Central memory CD8-positive, alpha-beta T cell (primary cell): ENCODE results near the gene CARD6.
"Not testable (repeated sequence)": the region's sequence is repeated elsewhere in the genome, so short reads cannot be mapped to it uniquely, and the experiment has no call there.

ENCODE experiments used
- ATAC-seq: fragments of 150-1000 bp; cut with Tn5 transposase; replicated peaks from 2 replicates; pipeline ENCODE4 v1.10.0; 2022; ENCODE audit warnings: mild to moderate bottlenecking, moderate FRiP score, moderate number of reproducible peaks; ENCODE audit not compliant: poor library complexity, severe bottlenecking; ENCODE audit errors: extremely low read depth
- DNase-seq, 2 donors: peaks; one replicate each; pipeline ENCODE4 v3.0.0; 2021; ENCODE audit warnings: low spot score in 2 of 2
- H3K27ac Mint-ChIP-seq: one replicate; pipeline ENCODE4 v1.8.0; 2022; ENCODE audit warnings: low read depth, mild to moderate bottlenecking, moderate library complexity, mixed read lengths
- H3K27me3 Mint-ChIP-seq: one replicate; pipeline ENCODE4 v1.8.0; 2022; ENCODE audit warnings: mixed read lengths
- H3K36me3 Mint-ChIP-seq: one replicate; pipeline ENCODE4 v1.8.0; 2022; ENCODE audit warnings: mild to moderate bottlenecking, moderate library complexity, mixed read lengths; ENCODE audit not compliant: insufficient read depth
- H3K4me1 Mint-ChIP-seq: one replicate; pipeline ENCODE4 v1.8.0; 2022; ENCODE audit warnings: mixed read lengths
- H3K4me3 Mint-ChIP-seq: one replicate; pipeline ENCODE4 v1.8.0; 2022; ENCODE audit warnings: mild to moderate bottlenecking, moderate library complexity, mixed read lengths
- H3K9me3 Mint-ChIP-seq: one replicate; pipeline ENCODE4 v1.8.0; 2022; ENCODE audit warnings: mixed read lengths

The CARD6 gene

GRCh38 chr5:40865004-40865403 lies 23.8 kb downstream of the CARD6 start:
- not testable (repeated sequence) for H3K27me3 Mint-ChIP-seq, H3K4me3 Mint-ChIP-seq, H3K9me3 Mint-ChIP-seq, H3K4me1 Mint-ChIP-seq, H3K27ac Mint-ChIP-seq, DNase-seq, H3K36me3 Mint-ChIP-seq, ATAC-seq

GRCh38 chr5:40866844-40867243 lies 25.7 kb downstream of the CARD6 start:
- DNase-seq (no peak), ATAC-seq (no peak)
- Mint-ChIP-seq H3K4me1 (no peaks in the 10 kb centered on the region), H3K27ac (no peak overlapping the region), H3K27me3 (peaks cover 4% of the 10 kb centered on the region), H3K9me3 (peaks cover 6% of the 10 kb centered on the region), H3K36me3 (no peaks in the 10 kb centered on the region), H3K4me3 (no peak overlapping the region)

GRCh38 chr5:40869384-40869783 lies 28.2 kb downstream of the CARD6 start:
- Mint-ChIP-seq H3K27me3 (peaks cover 10% of the 10 kb centered on the region), H3K9me3 (peaks cover 6% of the 10 kb centered on the region), H3K36me3 (no peaks in the 10 kb centered on the region), H3K4me1 (no peaks in the 10 kb centered on the region), H3K4me3 (no peak overlapping the region), H3K27ac (no peak overlapping the region)
- DNase-seq (no peak), ATAC-seq (no peak)

- no peak overlapping the region for H3K27ac Mint-ChIP-seq
- DNase-seq (no peak), ATAC-seq (no peak)
- H3K36me3 Mint-ChIP-seq, result no peaks in the 10 kb centered on the region
- peaks cover 10% of the 10 kb centered on the region for H3K27me3 Mint-ChIP-seq
- H3K4me1 Mint-ChIP-seq, result no peaks in the 10 kb centered on the region
- no peak overlapping the region for H3K4me3 Mint-ChIP-seq
- H3K9me3 Mint-ChIP-seq, result no peaks in the 10 kb centered on the region
These were observed 30.0 kb downstream of the CARD6 start for GRCh38 chr5:40871177-40871576.

GRCh38 chr5:40872253-40872652 lies 31.1 kb downstream of the CARD6 start:
- H3K4me1 Mint-ChIP-seq, DNase-seq, H3K4me3 Mint-ChIP-seq, H3K27ac Mint-ChIP-seq, H3K36me3 Mint-ChIP-seq, ATAC-seq, H3K9me3 Mint-ChIP-seq: not testable (repeated sequence)
- peaks cover 18% of the 10 kb centered on the region for H3K27me3 Mint-ChIP-seq

GRCh38 chr5:40873286-40873880 lies 32.2 kb downstream of the CARD6 start:
- H3K27ac Mint-ChIP-seq, result no peak overlapping the region
- no peak overlapping the region for H3K4me3 Mint-ChIP-seq
- peaks cover 18% of the 10 kb centered on the region for H3K27me3 Mint-ChIP-seq
- no peaks in the 10 kb centered on the region for H3K4me1 Mint-ChIP-seq
- H3K36me3 Mint-ChIP-seq, result no peaks in the 10 kb centered on the region
- ATAC-seq, result no peak
- DNase-seq, result no peak
- H3K9me3 Mint-ChIP-seq, result no peaks in the 10 kb centered on the region

GRCh38 chr5:40875958-40876357 lies 34.8 kb downstream of the CARD6 start:
- Mint-ChIP-seq H3K36me3 (no peaks in the 10 kb centered on the region), H3K4me3 (no peak overlapping the region), H3K4me1 (no peaks in the 10 kb centered on the region), H3K27ac (no peak overlapping the region), H3K9me3 (no peaks in the 10 kb centered on the region), H3K27me3 (peaks cover 18% of the 10 kb centered on the region)
- no peak for ATAC-seq
- DNase-seq, result no peak

- H3K36me3 Mint-ChIP-seq, result no peaks in the 10 kb centered on the region
- H3K27me3 Mint-ChIP-seq, result peaks cover 7% of the 10 kb centered on the region
- ATAC-seq, result no peak
- no peak overlapping the region for H3K27ac Mint-ChIP-seq
- no peaks in the 10 kb centered on the region for H3K4me1 Mint-ChIP-seq
- H3K9me3 Mint-ChIP-seq, result no peaks in the 10 kb centered on the region
- DNase-seq, result no peak
- H3K4me3 Mint-ChIP-seq, result no peak overlapping the region
These were observed 36.3 kb downstream of the CARD6 start for GRCh38 chr5:40877371-40877988.

- H3K27me3 Mint-ChIP-seq, result peaks cover 7% of the 10 kb centered on the region
- H3K27ac Mint-ChIP-seq, result peak overlapping the region; percentile 50
- no peaks in the 10 kb centered on the region for H3K9me3 Mint-ChIP-seq
- no peak overlapping the region for H3K4me3 Mint-ChIP-seq
- no peaks in the 10 kb centered on the region for H3K36me3 Mint-ChIP-seq
- ATAC-seq (no peak), DNase-seq (no peak)
- no peaks in the 10 kb centered on the region for H3K4me1 Mint-ChIP-seq
These were observed 38.2 kb downstream of the CARD6 start for GRCh38 chr5:40879163-40879942.

GRCh38 chr5:40882291-40882690 lies 41.1 kb downstream of the CARD6 start:
- DNase-seq, result no peak
- no peak overlapping the region for H3K4me3 Mint-ChIP-seq
- H3K4me1 Mint-ChIP-seq, result no peaks in the 10 kb centered on the region
- no peak for ATAC-seq
- H3K9me3 Mint-ChIP-seq, result no peaks in the 10 kb centered on the region
- H3K36me3 Mint-ChIP-seq, result no peaks in the 10 kb centered on the region
- H3K27me3 Mint-ChIP-seq, result peaks cover 10% of the 10 kb centered on the region
- H3K27ac Mint-ChIP-seq, result no peak overlapping the region

- not testable (repeated sequence) for H3K4me3 Mint-ChIP-seq, H3K36me3 Mint-ChIP-seq, H3K27ac Mint-ChIP-seq, H3K9me3 Mint-ChIP-seq, H3K4me1 Mint-ChIP-seq, DNase-seq, ATAC-seq
- H3K27me3 Mint-ChIP-seq, result peaks cover 18% of the 10 kb centered on the region
These were observed 41.9 kb downstream of the CARD6 start for GRCh38 chr5:40883051-40883450.

- H3K9me3 Mint-ChIP-seq, ATAC-seq, DNase-seq, H3K27ac Mint-ChIP-seq, H3K36me3 Mint-ChIP-seq, H3K4me3 Mint-ChIP-seq, H3K4me1 Mint-ChIP-seq: not testable (repeated sequence)
- peaks cover 35% of the 10 kb centered on the region for H3K27me3 Mint-ChIP-seq
These were observed 54.6 kb downstream of the CARD6 start for GRCh38 chr5:40895440-40896425.
